HG03565 (cell line): ENCODE data around the gene MRPL38.
A peak's percentile ranks its signal among the peaks of the same experiment; 100 is the strongest.
"Not testable (repeated sequence)": the region's sequence is repeated elsewhere in the genome, so short reads cannot be mapped to it uniquely, and the experiment has no call there.

ENCODE experiments used
- ATAC-seq: cut with Tn5 transposase; IDR thresholded peaks from one replicate; pipeline ENCODE4 v1.9.1; 2021; ENCODE audit warnings: mild to moderate bottlenecking, moderate library complexity; ENCODE audit not compliant: unreplicated experiment

The MRPL38 gene

GRCh38 chr17:75856062-75856756 is 48.5 kb downstream of the MRPL38 start:
- peak; percentile 2 for ATAC-seq

GRCh38 chr17:75855310-75856061 is 49.2 kb downstream of the MRPL38 start, which contains the start of gene WBP2:
TSS of gene WBP2 (minus strand) at chr17:75855335. CDS start at chr17:75855297, 38 bp downstream.
- ATAC-seq, result peak; percentile 85

GRCh38 chr17:75854881-75855309 is 49.8 kb downstream of the MRPL38 start:
- no peak for ATAC-seq

GRCh38 chr17:75854101-75854748 is 50.5 kb downstream of the MRPL38 start:
- no peak for ATAC-seq

- ATAC-seq, result no peak
Measured at GRCh38 chr17:75853433-75853832, 51.3 kb downstream of the MRPL38 start.

- not testable (repeated sequence) for ATAC-seq
Measured at GRCh38 chr17:75851693-75851991, 53.0 kb downstream of the MRPL38 start.

GRCh38 chr17:75850928-75851692 is 53.6 kb downstream of the MRPL38 start:
- ATAC-seq, result no peak

- ATAC-seq, result no peak
Measured at GRCh38 chr17:75849724-75850123, 55.0 kb downstream of the MRPL38 start.

GRCh38 chr17:75849279-75849646 is 55.4 kb downstream of the MRPL38 start:
- ATAC-seq, result no peak
